Stimulated activated CD8-positive, alpha-beta memory T cell treated with anti-CD3 and anti-CD28 coated beads, Interleukin-4, amount 100 ng/mL, for 4 hours (primary cell): Measurements from ENCODE around the gene TMEM185B.
A peak's percentile ranks its signal among the peaks of the same experiment; 100 is the strongest.
"Not testable (repeated sequence)": the region's sequence is repeated elsewhere in the genome, so short reads cannot be mapped to it uniquely, and the experiment has no call there.

ENCODE experiments used
- DNase-seq, 2 donors: peaks; one replicate each; pipeline ENCODE4 v3.0.0-alpha.2; 2020; ENCODE audit warnings: low read depth in 2 of 2, low spot score in 1 of 2

Gene TMEM185B

GRCh38 chr2:120208381-120209353 lies 14.5 kb downstream of the TMEM185B start:
- DNase-seq, result no peak

- DNase-seq, result no peak
Measured at GRCh38 chr2:120206022-120206581, 17.1 kb downstream of the TMEM185B start.

DNA sequence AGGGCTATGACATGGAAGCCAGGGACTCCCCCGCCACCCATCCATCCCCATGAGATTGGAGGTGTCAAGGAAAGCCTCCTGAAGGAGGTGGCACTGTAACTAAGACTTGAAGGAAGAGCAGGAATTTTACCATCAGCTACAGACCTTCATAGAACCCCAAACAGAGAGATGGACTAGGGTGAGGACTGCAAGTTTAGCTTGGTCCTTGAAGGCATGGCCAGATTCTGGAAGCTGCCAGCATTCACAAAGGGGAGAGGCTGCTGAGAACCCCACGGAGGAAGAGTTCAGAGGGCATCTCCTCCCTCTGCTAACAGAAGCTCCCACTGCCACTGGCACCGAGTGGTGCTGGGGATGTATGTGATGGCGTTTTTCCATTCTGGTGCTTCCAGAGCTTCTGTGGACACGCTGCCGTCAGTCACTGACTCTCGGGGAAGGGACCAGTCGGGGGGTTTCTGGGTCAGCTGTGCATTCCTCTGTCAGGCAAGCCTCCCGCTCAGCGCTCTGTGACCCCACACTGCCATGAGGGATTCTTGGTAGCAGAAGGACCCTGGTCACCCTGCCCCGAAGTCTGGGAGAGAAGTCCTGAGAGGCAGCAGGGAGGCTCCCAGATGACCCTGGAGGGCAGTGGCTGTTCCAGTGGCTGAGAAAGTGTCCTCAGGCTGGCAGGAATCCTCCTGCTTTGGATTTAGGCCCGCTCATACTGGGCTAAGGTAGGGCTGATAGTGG lies 18.1 kb downstream of the TMEM185B start:
- DNase-seq, result no peak

GRCh38 chr2:120204417-120204816 lies 18.8 kb downstream of the TMEM185B start:
- DNase-seq, result no peak

GRCh38 chr2:120204022-120204405 lies 19.2 kb downstream of the TMEM185B start:
- no peak for DNase-seq

GRCh38 chr2:120203251-120204021 lies 19.8 kb downstream of the TMEM185B start:
- DNase-seq, result no peak

GRCh38 chr2:120199817-120200459 lies 23.3 kb downstream of the TMEM185B start:
- DNase-seq, result not testable (repeated sequence)

- no peak for DNase-seq
Measured at GRCh38 chr2:120195553-120195952, 27.6 kb downstream of the TMEM185B start.

GRCh38 chr2:120192280-120192679 lies 30.9 kb downstream of the TMEM185B start:
- no peak for DNase-seq

GRCh38 chr2:120189189-120189588 lies 34.0 kb downstream of the TMEM185B start:
- DNase-seq, result no peak

DNA sequence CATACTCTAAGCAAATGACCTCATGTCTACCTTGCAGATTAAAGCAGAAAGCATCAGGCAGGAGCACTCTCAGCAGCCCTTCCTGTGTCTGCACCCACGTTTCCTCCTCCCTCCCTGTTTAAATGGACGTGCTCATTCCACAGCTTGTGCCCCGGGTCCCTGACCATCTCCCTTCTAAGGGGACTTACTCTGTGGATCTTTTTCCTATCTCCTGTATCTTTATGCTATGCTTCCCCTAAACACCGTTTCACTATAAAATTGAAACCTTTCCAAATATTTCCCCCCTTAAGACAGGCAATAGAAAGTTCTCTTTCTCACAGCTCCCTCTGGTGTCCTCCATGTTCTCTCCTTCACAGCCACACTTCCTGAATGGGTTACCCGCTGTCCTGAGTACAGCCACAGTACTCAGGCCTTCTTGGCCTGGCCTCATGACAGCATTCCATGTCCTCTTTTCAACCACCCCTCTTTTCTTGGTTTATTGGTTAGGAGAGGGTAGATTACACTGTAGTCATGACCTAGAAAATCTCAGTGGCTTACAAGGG lies 41.1 kb downstream of the TMEM185B start:
- no peak for DNase-seq

- DNase-seq, result no peak
Measured at GRCh38 chr2:120180066-120180465, 43.1 kb downstream of the TMEM185B start.

DNA sequence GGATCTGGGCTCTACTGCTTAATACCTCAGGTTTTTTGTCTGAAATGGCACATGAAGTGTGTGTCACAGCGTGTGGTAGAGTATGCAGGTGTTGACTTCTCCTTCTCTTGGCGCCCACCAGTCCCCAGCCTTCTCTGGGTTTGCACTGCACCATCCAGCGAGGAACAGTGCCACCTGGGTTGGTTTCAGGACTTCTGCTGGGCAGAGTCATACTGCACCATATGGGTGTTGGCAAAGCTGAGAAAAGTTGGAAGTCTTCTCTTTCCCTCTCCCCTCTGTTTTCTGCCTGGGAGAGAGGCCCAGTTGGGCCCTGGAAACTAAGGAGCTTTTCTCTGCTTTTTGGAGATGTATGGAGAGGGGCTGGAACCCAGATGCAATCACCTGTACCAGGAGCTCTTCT lies 43.8 kb downstream of the TMEM185B start:
- no peak for DNase-seq

GRCh38 chr2:120177973-120178372 lies 45.2 kb downstream of the TMEM185B start:
- DNase-seq, result no peak

- peak; percentile 54 to 64 for DNase-seq
Measured at GRCh38 chr2:120177001-120177621, 46.1 kb downstream of the TMEM185B start.

- DNase-seq, result no peak
Measured at GRCh38 chr2:120176526-120176925, 46.7 kb downstream of the TMEM185B start.

- DNase-seq, result no peak
Measured at GRCh38 chr2:120174963-120175581, 48.1 kb downstream of the TMEM185B start.
